Keratinocyte (primary cell): ENCODE results near the gene MADD. TPM values are rescaled to one million over a fixed set of nuclear protein-coding genes. Genes with fewer than 3 reads are reported as not detected.

ENCODE experiments used
- DNase-seq: peaks from one replicate; pipeline ENCODE4 v3.0.0-alpha.2; 2011; ENCODE audit warnings: low read depth, missing footprints, low spot score
- FAIRE-seq: peaks from 2 replicates; lab custom pipeline; 2011; peaks lifted over from hg19 to GRCh38; lab: Jason Lieb, UNC
- H2AFZ ChIP-seq: 2 replicates; pipeline ENCODE4 v1.6.0; 2012; ENCODE audit warnings: low read length, control low read depth, inconsistent platforms; ENCODE audit not compliant: control insufficient read depth
- H3K27ac ChIP-seq: 2 replicates; pipeline ENCODE4 v1.5.1; 2011; ENCODE audit warnings: low read length; ENCODE audit not compliant: control insufficient read depth, insufficient read depth
- H3K27me3 ChIP-seq: 3 replicates; pipeline ENCODE4 v1.6.0; 2011; ENCODE audit warnings: low read length; ENCODE audit not compliant: control insufficient read depth, insufficient read depth; ENCODE audit errors: extremely low read depth
- H3K36me3 ChIP-seq, 2 experiments: 2 replicates in 1 of 2; 3 replicates in 1 of 2; pipeline ENCODE4 v1.5.1; 2011; ENCODE audit warnings: low read length in 2 of 2, mild to moderate bottlenecking in 1 of 2; ENCODE audit not compliant: control insufficient read depth in 2 of 2, insufficient read depth in 2 of 2; ENCODE audit errors: extremely low read depth in 1 of 2
- H3K4me1 ChIP-seq: 3 replicates; pipeline ENCODE4 v1.5.1; 2011; ENCODE audit warnings: low read length; ENCODE audit not compliant: control insufficient read depth, insufficient read depth; ENCODE audit errors: extremely low read depth
- H3K4me2 ChIP-seq: 3 replicates; pipeline ENCODE4 v1.6.0; 2011; ENCODE audit warnings: low read depth, low read length; ENCODE audit not compliant: control insufficient read depth, insufficient read depth; ENCODE audit errors: extremely low read depth
- H3K4me3 ChIP-seq, 3 experiments: fragments of 200-600 bp in 1 of 3; sonication (generic) in 1 of 3; 2 replicates in 2 of 3; 3 replicates in 1 of 3; pipeline ENCODE4 v1.5.1; 2011 to 2016; ENCODE audit warnings: low read length in 3 of 3, mild to moderate bottlenecking in 3 of 3, control low read depth in 2 of 3, inconsistent platforms in 1 of 3, low read depth in 1 of 3, mixed read lengths in 1 of 3, mixed run types in 1 of 3, moderate library complexity in 1 of 3; ENCODE audit not compliant: control insufficient read depth in 2 of 3, insufficient read depth in 2 of 3; ENCODE audit errors: extremely low read depth in 1 of 3
- H3K79me2 ChIP-seq: 2 replicates; pipeline ENCODE4 v1.6.0; 2012; ENCODE audit warnings: low read length; ENCODE audit not compliant: control insufficient read depth, insufficient read depth
- H3K9ac ChIP-seq: 3 replicates; pipeline ENCODE4 v1.6.0; 2011; ENCODE audit warnings: low read length; ENCODE audit not compliant: control insufficient read depth, insufficient read depth; ENCODE audit errors: extremely low read depth
- H3K9me1 ChIP-seq: 3 replicates; pipeline ENCODE4 v1.6.0; 2011; ENCODE audit warnings: low read length; ENCODE audit not compliant: control insufficient read depth, insufficient read depth; ENCODE audit errors: extremely low read depth
- H3K9me3 ChIP-seq: 2 replicates; pipeline ENCODE4 v1.5.1; 2012; ENCODE audit warnings: low read depth, low read length; ENCODE audit not compliant: control insufficient read depth
- H4K20me1 ChIP-seq: 3 replicates; pipeline ENCODE4 v1.6.0; 2011; ENCODE audit warnings: low read length; ENCODE audit not compliant: control insufficient read depth, insufficient read depth; ENCODE audit errors: extremely low read depth
- EZH2 ChIP-seq: IDR thresholded peaks from one replicate; pipeline ENCODE4 v1.6.1; 2012; ENCODE audit warnings: inconsistent platforms, mild to moderate bottlenecking, low read length, moderate library complexity
- dilution Hi-C: fragments of 300-500 bp; cut with MboI; formaldehyde crosslinking; loops from one replicate; pipeline ENCODE4 v1.7.0; 2020; ENCODE audit warnings: low sequenced_read_pairs; ENCODE audit not compliant: extremely low pct_ligation_motif_present
- polyA plus RNA-seq, 5 experiments: library from polyadenylated mRNA; depleted of rRNA in 3 of 5; stranded (reverse) in 3 of 5; stranded (forward) in 1 of 5; unstranded in 1 of 5; fragments of >200 nt; gene quantifications; 1 replicate in 1 of 5; 2 replicates in 3 of 5; 3 replicates in 1 of 5; pipeline versions ENCODE4 v1.2.1 to v1.2.3, GENCODE V29; 2011 to 2012; ENCODE audit warnings: missing spikeins in 2 of 5, low read depth in 1 of 5, low replicate concordance in 1 of 5
- TF ChIP-seq, protein P1 (sequence below), 3 experiments: IDR thresholded peaks in 1 of 3; conservative IDR thresholded peaks in 1 of 3; optimal IDR thresholded peaks in 1 of 3; 2 replicates in 2 of 3; 3 replicates in 1 of 3; pipeline versions ENCODE3 to v1.5.1; 2011; ENCODE audit warnings: low read length in 3 of 3, mild to moderate bottlenecking in 3 of 3, moderate library complexity in 2 of 3, control low read depth in 1 of 3, inconsistent platforms in 1 of 3; ENCODE audit not compliant: insufficient read depth in 2 of 3; ENCODE audit errors: extremely low read depth in 1 of 3

The MADD gene
- polyA plus RNA-seq, 1 donor (not counting 4 experiments of a cell fraction or from before 2014, with no cell fraction given), result 11.9 TPM

DNA sequence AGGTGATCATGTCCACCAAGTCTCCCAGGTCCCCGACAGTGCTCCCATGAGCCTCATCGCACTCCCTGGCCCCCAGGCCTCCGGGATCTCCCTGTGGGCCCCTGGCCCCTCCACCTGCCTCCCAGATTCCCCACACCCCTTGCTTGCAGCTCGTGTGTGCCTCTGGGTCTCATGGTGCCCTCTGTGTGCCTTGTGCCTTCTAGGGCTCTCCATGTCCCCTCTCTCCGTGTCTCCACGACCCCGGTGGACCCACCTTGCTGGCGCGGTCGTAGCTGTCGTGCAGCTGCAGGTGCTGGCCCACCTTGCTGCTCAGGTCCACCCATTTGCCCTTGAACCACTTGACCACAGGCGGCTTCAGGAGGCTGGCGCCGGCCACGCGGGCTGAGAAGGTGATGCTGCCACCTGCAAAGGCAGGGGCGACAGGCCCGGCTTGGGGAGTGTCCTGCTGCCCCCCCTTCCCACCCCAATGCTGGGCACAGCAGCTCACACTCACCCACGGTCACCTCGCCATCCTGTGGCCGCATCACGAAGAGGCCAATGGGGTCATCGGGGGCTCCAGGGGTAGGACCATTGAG lies 79.7 kb downstream of the MADD start:
- Histone ChIP-seq H3K9me1 (no peaks in the 10 kb centered on the region), H3K9me3 (no peaks in the 10 kb centered on the region), H3K4me1 (no peaks in the 10 kb centered on the region), H2AFZ (no peak overlapping the region), H3K9ac (no peak overlapping the region), H3K79me2 (no peaks in the 10 kb centered on the region), H3K27ac (no peak overlapping the region), H3K4me3 (no peak overlapping the region), H3K4me2 (no peak overlapping the region), H4K20me1 (no peaks in the 10 kb centered on the region), H3K36me3 (no peaks in the 10 kb centered on the region), H3K27me3 (no peaks in the 10 kb centered on the region)
- DNase-seq (no peak), FAIRE-seq (no peak)
- TF ChIP-seq, protein P1, sequence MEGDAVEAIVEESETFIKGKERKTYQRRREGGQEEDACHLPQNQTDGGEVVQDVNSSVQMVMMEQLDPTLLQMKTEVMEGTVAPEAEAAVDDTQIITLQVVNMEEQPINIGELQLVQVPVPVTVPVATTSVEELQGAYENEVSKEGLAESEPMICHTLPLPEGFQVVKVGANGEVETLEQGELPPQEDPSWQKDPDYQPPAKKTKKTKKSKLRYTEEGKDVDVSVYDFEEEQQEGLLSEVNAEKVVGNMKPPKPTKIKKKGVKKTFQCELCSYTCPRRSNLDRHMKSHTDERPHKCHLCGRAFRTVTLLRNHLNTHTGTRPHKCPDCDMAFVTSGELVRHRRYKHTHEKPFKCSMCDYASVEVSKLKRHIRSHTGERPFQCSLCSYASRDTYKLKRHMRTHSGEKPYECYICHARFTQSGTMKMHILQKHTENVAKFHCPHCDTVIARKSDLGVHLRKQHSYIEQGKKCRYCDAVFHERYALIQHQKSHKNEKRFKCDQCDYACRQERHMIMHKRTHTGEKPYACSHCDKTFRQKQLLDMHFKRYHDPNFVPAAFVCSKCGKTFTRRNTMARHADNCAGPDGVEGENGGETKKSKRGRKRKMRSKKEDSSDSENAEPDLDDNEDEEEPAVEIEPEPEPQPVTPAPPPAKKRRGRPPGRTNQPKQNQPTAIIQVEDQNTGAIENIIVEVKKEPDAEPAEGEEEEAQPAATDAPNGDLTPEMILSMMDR (optimal IDR thresholded peaks at IDR 0.05 in 1 of 3, IDR thresholded peaks at IDR 0.05 in 1 of 3, conservative IDR thresholded peaks at IDR 0.05 in 1 of 3; ENCODE audit: extremely low read depth in 1 of 3, insufficient read depth in 2 of 3, low read length in 3 of 3), result no peak
- TF ChIP-seq EZH2, result no peak
- dilution Hi-C loops, result no loop called here

- no peak overlapping the region for H3K4me2 ChIP-seq
- H3K9me1 ChIP-seq, result no peaks in the 10 kb centered on the region
- no peaks in the 10 kb centered on the region for H4K20me1 ChIP-seq
- DNase-seq, result no peak
- no peaks in the 10 kb centered on the region for H3K9me3 ChIP-seq
- dilution Hi-C loops, result no loop called here
- no peak for FAIRE-seq
- H3K4me1 ChIP-seq, result no peaks in the 10 kb centered on the region
- no peaks in the 10 kb centered on the region for H3K79me2 ChIP-seq
- no peaks in the 10 kb centered on the region for H3K27me3 ChIP-seq
- no peak overlapping the region for H3K27ac ChIP-seq
- no peak overlapping the region for H3K9ac ChIP-seq
- H2AFZ ChIP-seq, result no peak overlapping the region
- no peaks in the 10 kb centered on the region for H3K36me3 ChIP-seq
- TF ChIP-seq EZH2, result no peak
- TF ChIP-seq, protein P1 (optimal IDR thresholded peaks at IDR 0.05 in 1 of 3, IDR thresholded peaks at IDR 0.05 in 1 of 3, conservative IDR thresholded peaks at IDR 0.05 in 1 of 3; ENCODE audit: extremely low read depth in 1 of 3, insufficient read depth in 2 of 3, low read length in 3 of 3), result no peak
- H3K4me3 ChIP-seq, result no peak overlapping the region
These were observed 80.4 kb downstream of the MADD start for GRCh38 chr11:47350315-47350714.
